T-helper 2 cell treated with Interferon-gamma antibody and Interleukin-4, amounts not matched to agents 5 μg/mL and 100 μg/mL, for 36 hours (primary cell): ENCODE results near the gene FOXP2.
"Not testable (repeated sequence)": the region's sequence is repeated elsewhere in the genome, so short reads cannot be mapped to it uniquely, and the experiment has no call there.

Experiments
- DNase-seq: peaks from one replicate; pipeline ENCODE4 v3.0.0; 2021; ENCODE audit warnings: low spot score
- H3K27ac Mint-ChIP-seq: one replicate; pipeline ENCODE4 v1.8.0; 2021; ENCODE audit warnings: mild to moderate bottlenecking, mixed read lengths
- H3K27me3 Mint-ChIP-seq: one replicate; pipeline ENCODE4 v1.8.0; 2021; ENCODE audit warnings: low read depth, mixed read lengths
- H3K36me3 Mint-ChIP-seq: one replicate; pipeline ENCODE4 v1.8.0; 2021; ENCODE audit warnings: low read depth, mixed read lengths
- H3K4me1 Mint-ChIP-seq: one replicate; pipeline ENCODE4 v1.8.0; 2021; ENCODE audit warnings: low read depth, mixed read lengths
- H3K4me3 Mint-ChIP-seq: one replicate; pipeline ENCODE4 v1.8.0; 2022; ENCODE audit warnings: mild to moderate bottlenecking, moderate library complexity, mixed read lengths
- H3K9me3 Mint-ChIP-seq: one replicate; pipeline ENCODE4 v1.8.0; 2021; ENCODE audit warnings: mixed read lengths

FOXP2 gene

GRCh38 chr7:114414156-114415063 lies at the start of gene FOXP2:
Gene FOXP2 (plus strand): TSS chr7:114414815. CDS start chr7:114426512, 11,697 bp downstream.
- H3K4me1 Mint-ChIP-seq, result no peaks in the 10 kb centered on the region
- no peaks in the 10 kb centered on the region for H3K9me3 Mint-ChIP-seq
- no peak within 1 kb of the TSS for H3K27ac Mint-ChIP-seq
- no peaks in the 10 kb centered on the region for H3K36me3 Mint-ChIP-seq
- H3K27me3 Mint-ChIP-seq, result no peaks in the 10 kb centered on the region
- no peak for DNase-seq
- H3K4me3 Mint-ChIP-seq, result no peak within 1 kb of the TSS

- Mint-ChIP-seq H3K27me3 (no peaks in the 10 kb centered on the region), H3K36me3 (no peaks in the 10 kb centered on the region), H3K4me3 (no peak overlapping the region), H3K9me3 (no peaks in the 10 kb centered on the region), H3K4me1 (no peaks in the 10 kb centered on the region), H3K27ac (no peak overlapping the region)
- no peak for DNase-seq
These were observed 48.8 kb upstream of the FOXP2 start for GRCh38 chr7:114365791-114366190.

DNA sequence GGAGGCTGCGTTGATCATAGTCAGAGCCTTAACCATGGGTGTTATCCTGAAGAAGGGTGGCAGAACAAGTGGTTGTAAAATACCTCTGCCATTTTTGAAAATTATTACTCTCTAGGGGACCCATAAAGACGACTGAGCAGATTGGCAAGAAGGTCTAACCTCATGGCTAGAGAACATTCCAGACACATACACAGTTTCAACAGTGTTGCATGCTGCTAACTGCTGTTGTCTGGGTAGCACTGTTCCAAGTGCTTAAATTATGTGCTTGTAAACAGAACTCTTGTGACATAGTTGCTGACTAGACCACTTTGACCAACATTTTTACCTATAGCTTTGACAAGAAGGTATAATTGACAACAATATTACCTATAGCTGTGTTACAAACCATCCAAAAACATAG lies 46.1 kb upstream of the FOXP2 start:
- H3K27me3 Mint-ChIP-seq, result no peaks in the 10 kb centered on the region
- no peak overlapping the region for H3K4me3 Mint-ChIP-seq
- DNase-seq, result no peak
- H3K27ac Mint-ChIP-seq, result no peak overlapping the region
- H3K36me3 Mint-ChIP-seq, result no peaks in the 10 kb centered on the region
- H3K4me1 Mint-ChIP-seq, result no peaks in the 10 kb centered on the region
- H3K9me3 Mint-ChIP-seq, result no peaks in the 10 kb centered on the region

DNA sequence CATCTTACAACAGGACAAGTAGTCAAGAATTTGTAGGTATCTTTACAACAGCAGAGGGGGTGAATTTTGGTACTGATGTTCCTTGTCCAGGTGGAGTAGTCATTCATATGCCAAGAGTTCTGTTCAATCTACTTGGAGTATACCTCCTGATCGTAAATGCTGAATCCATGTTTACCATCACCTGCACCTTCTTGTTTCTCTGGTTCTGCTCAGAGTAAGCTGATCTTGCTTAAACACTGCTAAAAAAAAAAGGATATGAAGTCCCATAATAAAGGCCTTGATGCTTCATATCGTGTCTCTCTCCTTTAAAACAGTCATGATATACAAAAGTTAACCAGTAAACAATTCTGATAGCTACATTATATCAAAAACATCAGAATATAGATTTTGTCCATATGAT lies 45.3 kb upstream of the FOXP2 start:
- Mint-ChIP-seq H3K4me1 (no peaks in the 10 kb centered on the region), H3K9me3 (no peaks in the 10 kb centered on the region), H3K36me3 (no peaks in the 10 kb centered on the region), H3K27ac (no peak overlapping the region), H3K4me3 (no peak overlapping the region), H3K27me3 (no peaks in the 10 kb centered on the region)
- DNase-seq, result no peak

DNA sequence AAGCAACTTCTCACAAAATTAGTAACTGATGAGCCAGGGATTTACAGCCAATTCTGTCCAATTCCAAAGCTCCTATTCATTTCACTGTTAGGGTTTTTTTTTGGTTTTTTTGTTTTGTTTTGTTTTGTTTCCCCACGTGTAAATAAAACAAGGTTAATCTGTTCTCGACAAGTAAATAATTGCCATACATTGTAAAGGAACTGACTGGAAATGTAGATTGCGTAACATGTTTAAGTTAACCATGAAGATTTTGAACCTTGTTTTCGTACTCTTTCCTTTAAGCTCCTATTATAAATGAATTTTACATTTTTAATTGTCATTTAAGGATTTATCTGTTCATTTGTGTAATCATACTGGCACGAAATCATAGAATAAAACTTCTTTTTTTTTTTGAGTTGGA lies 42.0 kb upstream of the FOXP2 start:
- H3K27me3 Mint-ChIP-seq, result no peaks in the 10 kb centered on the region
- no peak for DNase-seq
- no peak overlapping the region for H3K27ac Mint-ChIP-seq
- no peaks in the 10 kb centered on the region for H3K4me1 Mint-ChIP-seq
- no peaks in the 10 kb centered on the region for H3K9me3 Mint-ChIP-seq
- no peak overlapping the region for H3K4me3 Mint-ChIP-seq
- no peaks in the 10 kb centered on the region for H3K36me3 Mint-ChIP-seq

- Mint-ChIP-seq H3K27me3 (no peaks in the 10 kb centered on the region), H3K4me1 (no peaks in the 10 kb centered on the region), H3K27ac (no peak overlapping the region), H3K9me3 (no peaks in the 10 kb centered on the region), H3K36me3 (no peaks in the 10 kb centered on the region), H3K4me3 (no peak overlapping the region)
- DNase-seq, result no peak
These were observed 38.7 kb upstream of the FOXP2 start for GRCh38 chr7:114375907-114376306.

DNA sequence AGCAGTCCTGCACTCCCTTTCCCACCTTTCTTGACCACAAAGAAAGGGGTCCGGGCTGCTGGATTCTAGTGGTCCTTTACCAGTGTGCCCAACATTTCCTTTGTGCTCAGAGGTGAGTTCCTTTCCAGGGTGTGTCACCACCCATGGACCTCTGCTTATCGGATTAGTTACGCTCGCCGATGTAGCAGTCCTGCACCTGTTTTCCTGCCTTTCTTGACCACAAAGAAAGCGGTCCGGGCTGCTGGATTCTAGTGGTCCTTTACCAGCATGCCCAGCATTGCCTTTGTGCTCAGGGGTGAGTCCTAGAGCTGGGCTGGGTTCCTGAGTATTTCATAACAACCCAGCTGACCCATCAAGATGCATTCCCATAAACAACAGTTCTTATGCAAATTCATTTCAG lies 30.7 kb upstream of the FOXP2 start:
- not testable (repeated sequence) for H3K4me3 Mint-ChIP-seq, H3K36me3 Mint-ChIP-seq

GRCh38 chr7:114384346-114384745 lies 30.3 kb upstream of the FOXP2 start:
- not testable (repeated sequence) for H3K9me3 Mint-ChIP-seq, H3K27ac Mint-ChIP-seq, H3K4me1 Mint-ChIP-seq, H3K4me3 Mint-ChIP-seq, H3K36me3 Mint-ChIP-seq, DNase-seq, H3K27me3 Mint-ChIP-seq

More for the DNA sequence above, 30.7 kb upstream of the FOXP2 start:
- H3K27ac Mint-ChIP-seq, DNase-seq, H3K27me3 Mint-ChIP-seq, H3K4me1 Mint-ChIP-seq, H3K9me3 Mint-ChIP-seq: not testable (repeated sequence)

DNA sequence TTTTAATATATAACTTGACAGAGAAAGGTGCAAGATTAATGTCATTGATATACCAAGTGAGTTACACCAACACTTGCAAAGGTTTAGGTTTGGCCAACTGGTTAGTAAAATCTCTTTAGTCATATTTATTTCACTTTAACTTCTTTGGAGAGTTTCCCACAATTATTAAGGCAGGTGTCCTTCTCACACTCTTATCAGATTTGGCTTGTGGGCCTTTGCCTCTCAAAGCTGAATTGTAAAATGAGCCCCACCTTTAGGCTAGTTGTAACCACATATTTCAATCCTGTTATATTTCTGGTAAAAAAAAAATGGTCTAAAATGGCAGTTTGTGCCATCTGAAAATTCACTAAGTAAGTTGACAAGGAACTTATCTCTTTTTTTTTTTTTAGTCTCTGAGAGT lies 26.6 kb upstream of the FOXP2 start:
- DNase-seq, result no peak
- Mint-ChIP-seq H3K27ac (no peak overlapping the region), H3K36me3 (no peaks in the 10 kb centered on the region), H3K27me3 (no peaks in the 10 kb centered on the region), H3K4me1 (no peaks in the 10 kb centered on the region), H3K9me3 (no peaks in the 10 kb centered on the region), H3K4me3 (no peak overlapping the region)

DNA sequence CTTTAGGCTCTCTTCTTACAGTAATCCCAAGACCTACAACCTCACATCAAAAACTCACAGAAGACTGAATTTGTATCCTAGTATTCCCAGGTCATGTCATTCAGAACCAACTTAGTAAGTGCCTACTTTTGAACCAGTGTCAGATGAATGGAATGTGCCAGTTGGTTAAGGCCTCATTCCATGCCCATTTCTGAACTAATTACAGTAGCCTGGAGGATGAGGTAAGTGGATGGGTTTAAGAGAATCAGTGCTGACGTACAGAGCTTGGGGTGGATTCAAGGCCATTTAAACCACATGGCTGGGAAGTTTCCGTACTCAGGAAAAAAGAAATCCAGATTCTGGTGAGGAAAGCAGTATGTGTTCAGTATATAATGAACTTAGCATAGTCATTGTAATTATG lies 21.9 kb upstream of the FOXP2 start:
- Mint-ChIP-seq H3K4me1 (no peaks in the 10 kb centered on the region), H3K4me3 (no peak overlapping the region), H3K27ac (no peak overlapping the region), H3K27me3 (no peaks in the 10 kb centered on the region), H3K36me3 (no peaks in the 10 kb centered on the region), H3K9me3 (no peaks in the 10 kb centered on the region)
- DNase-seq, result no peak

GRCh38 chr7:114402876-114403635 lies 11.6 kb upstream of the FOXP2 start:
- Mint-ChIP-seq H3K36me3 (no peaks in the 10 kb centered on the region), H3K27me3 (peaks cover 3% of the 10 kb centered on the region), H3K9me3 (no peaks in the 10 kb centered on the region), H3K4me3 (no peak overlapping the region), H3K27ac (no peak overlapping the region), H3K4me1 (no peaks in the 10 kb centered on the region)
- DNase-seq, result no peak

DNA sequence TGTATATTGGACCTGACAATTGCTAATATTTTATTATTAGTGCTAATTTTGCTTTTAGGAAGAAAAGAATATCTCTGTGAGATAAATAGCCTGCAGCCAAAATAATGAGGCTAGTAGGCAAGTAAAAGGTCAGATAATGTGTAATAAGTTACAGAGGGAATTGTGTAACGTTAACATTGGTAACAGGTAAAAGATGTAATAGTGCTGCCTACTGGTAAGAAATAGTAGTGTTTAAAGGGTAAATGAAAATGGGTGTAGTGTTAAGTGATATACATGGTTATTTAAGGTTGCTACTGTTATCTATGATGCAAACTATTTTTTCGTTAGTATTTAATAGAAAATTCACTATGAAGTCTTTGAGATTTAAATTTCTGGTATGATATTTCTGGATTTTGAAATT lies 9.2 kb upstream of the FOXP2 start:
- Mint-ChIP-seq H3K4me3 (no peak overlapping the region), H3K27ac (no peak overlapping the region), H3K4me1 (no peaks in the 10 kb centered on the region), H3K9me3 (no peaks in the 10 kb centered on the region), H3K36me3 (no peaks in the 10 kb centered on the region), H3K27me3 (peaks cover 3% of the 10 kb centered on the region)
- DNase-seq, result no peak

GRCh38 chr7:114409750-114410149 lies 4.9 kb upstream of the FOXP2 start:
- no peaks in the 10 kb centered on the region for H3K9me3 Mint-ChIP-seq
- no peak for DNase-seq
- H3K4me1 Mint-ChIP-seq, result no peaks in the 10 kb centered on the region
- H3K27ac Mint-ChIP-seq, result no peak overlapping the region
- H3K27me3 Mint-ChIP-seq, result peaks cover 3% of the 10 kb centered on the region
- no peak overlapping the region for H3K4me3 Mint-ChIP-seq
- no peaks in the 10 kb centered on the region for H3K36me3 Mint-ChIP-seq

DNA sequence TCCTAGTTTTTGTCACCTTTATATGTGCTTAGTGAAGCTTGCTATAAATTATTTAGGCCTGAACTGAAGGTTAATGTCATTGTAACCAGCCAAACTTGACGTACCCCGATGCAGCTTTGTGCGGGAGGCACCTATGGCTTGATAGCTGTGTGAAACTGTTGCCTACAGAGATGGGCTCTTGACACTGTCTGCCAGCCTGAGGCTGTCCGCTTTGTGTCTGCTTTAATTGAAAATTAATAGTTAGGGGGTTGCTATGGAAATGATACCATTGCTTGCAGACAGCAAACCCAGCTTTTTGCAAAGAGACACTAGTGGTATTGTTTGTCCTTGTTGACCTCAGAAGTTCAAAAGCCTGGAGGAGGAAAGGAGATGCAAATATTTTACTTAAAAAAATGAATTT lies 2.1 kb upstream of the FOXP2 start:
- Mint-ChIP-seq H3K4me3 (no peak overlapping the region), H3K36me3 (no peaks in the 10 kb centered on the region), H3K9me3 (no peaks in the 10 kb centered on the region), H3K27me3 (no peaks in the 10 kb centered on the region), H3K4me1 (no peaks in the 10 kb centered on the region), H3K27ac (no peak overlapping the region)
- no peak for DNase-seq
